ENCODE measurements around the gene CTSS.
"Not testable (repeated sequence)": the region's sequence is repeated elsewhere in the genome, so short reads cannot be mapped to it uniquely, and the experiment has no call there.

Gene CTSS

GRCh38 chr1:150799089-150799488 is 33.5 kb upstream of the CTSS start:
- Histone ChIP-seq H2AFZ (no peak overlapping the region), H3K9me3 (ENCODE audit: control insufficient read depth, low read length) (no peaks in the 10 kb centered on the region), H3K9ac (no peak overlapping the region), H3K4me3 (ENCODE audit: low read depth, low read length) (no peak overlapping the region), H3K27ac (no peak overlapping the region), H3K4me2 (ENCODE audit: low read length) (no peak overlapping the region), H3K79me2 (no peaks in the 10 kb centered on the region), H3K4me1 (no peaks in the 10 kb centered on the region), H3K27me3 (ENCODE audit: control insufficient read depth, insufficient read depth, low read length) (no peaks in the 10 kb centered on the region), H3K36me3 (ENCODE audit: control insufficient read depth, insufficient read depth, low read length) (no peaks in the 10 kb centered on the region)
- no peak for TF ChIP-seq CTCF (IDR thresholded peaks at IDR 0.05)

DNA sequence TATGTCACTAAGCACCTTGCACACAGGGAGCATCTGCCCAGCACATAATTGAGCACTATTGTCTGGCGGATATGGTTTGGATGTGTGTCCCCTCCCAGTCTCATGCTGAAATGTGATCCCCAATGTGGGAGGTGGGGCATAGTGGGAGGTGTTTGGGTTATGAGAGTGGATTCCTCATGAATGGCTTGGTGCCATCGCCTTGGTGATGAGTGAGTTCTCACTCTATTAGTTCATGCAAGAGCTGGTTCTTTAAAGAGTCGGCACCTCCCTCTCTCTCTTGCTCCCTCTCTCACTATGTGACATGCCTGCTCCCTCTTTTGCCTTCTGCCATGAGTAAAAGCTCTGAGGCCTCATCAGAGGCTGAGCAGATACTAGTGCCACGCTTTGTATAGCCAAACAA is 32.9 kb upstream of the CTSS start:
- H3K79me2 ChIP-seq, result no peaks in the 10 kb centered on the region
- H3K4me3 ChIP-seq (ENCODE audit: low read depth, low read length), result no peak overlapping the region
- no peaks in the 10 kb centered on the region for H3K36me3 ChIP-seq (ENCODE audit: control insufficient read depth, insufficient read depth, low read length)
- H3K9ac ChIP-seq, result no peak overlapping the region
- TF ChIP-seq CTCF (IDR thresholded peaks at IDR 0.05), result no peak
- H3K27me3 ChIP-seq (ENCODE audit: control insufficient read depth, insufficient read depth, low read length), result no peaks in the 10 kb centered on the region
- no peak overlapping the region for H3K4me2 ChIP-seq (ENCODE audit: low read length)
- H2AFZ ChIP-seq, result no peak overlapping the region
- no peaks in the 10 kb centered on the region for H3K4me1 ChIP-seq
- no peak overlapping the region for H3K27ac ChIP-seq
- H3K9me3 ChIP-seq (ENCODE audit: control insufficient read depth, low read length), result no peaks in the 10 kb centered on the region

DNA sequence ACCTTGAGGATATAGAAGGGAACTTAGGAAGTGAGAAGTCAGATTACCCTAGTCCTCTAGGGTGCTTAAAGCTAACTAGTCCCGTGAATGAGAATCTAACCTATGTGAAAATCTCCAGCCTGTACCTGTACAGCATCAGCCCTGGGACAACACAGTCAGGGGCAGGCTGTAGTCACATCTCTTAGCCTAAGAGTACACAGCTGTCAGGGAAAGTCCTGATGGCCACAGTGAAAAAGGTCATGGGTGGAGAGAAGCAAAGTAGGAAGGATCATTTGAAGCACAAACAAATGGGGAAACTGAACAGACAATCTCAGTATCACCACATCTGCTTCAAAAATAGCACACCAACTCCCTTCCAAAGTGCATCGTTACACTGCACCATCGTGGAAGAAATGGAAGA is 30.8 kb upstream of the CTSS start:
- Histone ChIP-seq H3K9ac (no peak overlapping the region), H3K4me1 (no peaks in the 10 kb centered on the region), H3K4me3 (ENCODE audit: low read depth, low read length) (no peak overlapping the region), H3K79me2 (no peaks in the 10 kb centered on the region), H3K4me2 (ENCODE audit: low read length) (no peak overlapping the region), H3K27ac (no peak overlapping the region), H3K36me3 (ENCODE audit: control insufficient read depth, insufficient read depth, low read length) (no peaks in the 10 kb centered on the region), H3K27me3 (ENCODE audit: control insufficient read depth, insufficient read depth, low read length) (no peaks in the 10 kb centered on the region), H3K9me3 (ENCODE audit: control insufficient read depth, low read length) (no peaks in the 10 kb centered on the region), H2AFZ (no peak overlapping the region)
- no peak for TF ChIP-seq CTCF (IDR thresholded peaks at IDR 0.05)

DNA sequence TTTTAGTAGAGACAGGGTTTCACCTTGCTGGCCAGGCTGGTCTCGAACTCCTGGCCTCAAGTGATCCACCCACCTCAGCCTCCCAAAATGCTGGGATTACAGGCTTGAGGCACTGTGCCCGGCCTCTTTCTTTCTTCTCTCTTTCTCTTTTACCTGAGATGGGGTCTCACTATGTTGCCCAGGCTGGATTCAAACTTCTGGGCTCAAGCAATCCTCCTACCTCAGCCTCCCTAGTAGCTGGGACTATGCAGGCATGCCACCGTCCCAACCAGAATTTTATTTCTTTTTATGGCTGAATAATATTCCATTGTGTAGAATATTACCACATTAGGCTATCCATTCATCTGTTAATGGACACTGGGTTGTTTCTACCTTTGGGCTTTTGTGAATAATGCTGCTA is 28.2 kb upstream of the CTSS start:
- not testable (repeated sequence) for H3K4me2 ChIP-seq (ENCODE audit: low read length); H3K4me3 ChIP-seq (ENCODE audit: low read depth, low read length); H3K9me3 ChIP-seq (ENCODE audit: control insufficient read depth, low read length); H3K27ac ChIP-seq; H3K27me3 ChIP-seq (ENCODE audit: control insufficient read depth, insufficient read depth, low read length); H3K4me1 ChIP-seq; H3K79me2 ChIP-seq; H3K9ac ChIP-seq; H3K36me3 ChIP-seq (ENCODE audit: control insufficient read depth, insufficient read depth, low read length); H2AFZ ChIP-seq

- no peaks in the 10 kb centered on the region for H3K27me3 ChIP-seq (ENCODE audit: control insufficient read depth, insufficient read depth, low read length)
- no peak overlapping the region for H3K27ac ChIP-seq
- no peak overlapping the region for H3K4me2 ChIP-seq (ENCODE audit: low read length)
- no peak overlapping the region for H3K9ac ChIP-seq
- H3K9me3 ChIP-seq (ENCODE audit: control insufficient read depth, low read length), result no peaks in the 10 kb centered on the region
- TF ChIP-seq CTCF (IDR thresholded peaks at IDR 0.05), result no peak
- H3K4me3 ChIP-seq (ENCODE audit: low read depth, low read length), result no peak overlapping the region
- no peaks in the 10 kb centered on the region for H3K4me1 ChIP-seq
- H2AFZ ChIP-seq, result no peak overlapping the region
- H3K79me2 ChIP-seq, result no peaks in the 10 kb centered on the region
- H3K36me3 ChIP-seq (ENCODE audit: control insufficient read depth, insufficient read depth, low read length), result no peaks in the 10 kb centered on the region
These were observed 27.6 kb upstream of the CTSS start for GRCh38 chr1:150793221-150793620.

All from parathyroid adenoma (tissue), 2 donors.